HuH-7 (cell line): Measurements from ENCODE around the gene FRMD3.
A peak's percentile ranks its signal among the peaks of the same experiment; 100 is the strongest.
"Not testable (repeated sequence)": the region's sequence is repeated elsewhere in the genome, so short reads cannot be mapped to it uniquely, and the experiment has no call there.

Experiments used
- DNase-seq: peaks from one replicate; pipeline ENCODE4 v3.0.0; 2011; ENCODE audit warnings: low spot score

The FRMD3 gene

GRCh38 chr9:83388346-83388745 lies 149.9 kb downstream of the FRMD3 start:
- no peak for DNase-seq

GRCh38 chr9:83387401-83388185 lies 150.6 kb downstream of the FRMD3 start:
- DNase-seq: no peak

DNA sequence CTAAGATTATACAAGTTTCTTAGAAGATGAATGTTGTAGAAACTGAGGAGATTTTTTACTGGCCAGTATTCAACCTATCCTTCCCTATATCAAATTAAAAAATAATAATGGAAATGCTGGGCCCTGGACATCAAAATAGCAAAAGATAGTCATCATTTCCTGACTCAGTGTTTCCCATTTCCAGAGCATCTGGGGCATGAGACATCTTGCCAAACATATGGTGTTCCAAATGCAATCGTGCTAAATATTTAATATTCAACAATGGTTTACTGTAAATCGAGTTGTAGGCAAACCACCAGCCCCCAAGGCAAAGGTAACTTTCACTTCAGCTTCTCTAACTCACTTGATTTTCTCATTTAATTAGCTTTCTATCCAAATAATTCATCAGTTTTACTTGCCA lies 152.9 kb downstream of the FRMD3 start:
- no peak for DNase-seq

- DNase-seq: no peak
These were observed 154.0 kb downstream of the FRMD3 start for GRCh38 chr9:83384214-83384613.

DNA sequence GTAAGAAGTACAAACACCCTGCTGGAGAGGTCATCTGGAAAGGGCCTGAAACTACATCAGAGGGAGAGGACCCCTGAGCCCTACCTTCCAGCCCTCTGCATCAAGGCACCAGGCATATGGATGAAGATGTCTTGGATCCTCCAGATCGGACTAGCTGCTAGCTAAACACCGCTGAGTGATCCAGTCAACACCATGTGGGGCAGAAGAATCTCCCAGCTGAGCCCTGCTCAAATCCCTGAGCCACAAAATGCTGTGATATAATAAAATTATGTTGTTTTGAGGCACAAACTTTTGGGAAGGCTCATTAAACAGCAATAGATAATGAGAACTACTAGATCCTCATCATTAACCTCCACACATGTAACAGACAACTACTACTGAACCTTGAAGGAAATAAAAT lies 155.2 kb downstream of the FRMD3 start:
- DNase-seq: no peak

DNA sequence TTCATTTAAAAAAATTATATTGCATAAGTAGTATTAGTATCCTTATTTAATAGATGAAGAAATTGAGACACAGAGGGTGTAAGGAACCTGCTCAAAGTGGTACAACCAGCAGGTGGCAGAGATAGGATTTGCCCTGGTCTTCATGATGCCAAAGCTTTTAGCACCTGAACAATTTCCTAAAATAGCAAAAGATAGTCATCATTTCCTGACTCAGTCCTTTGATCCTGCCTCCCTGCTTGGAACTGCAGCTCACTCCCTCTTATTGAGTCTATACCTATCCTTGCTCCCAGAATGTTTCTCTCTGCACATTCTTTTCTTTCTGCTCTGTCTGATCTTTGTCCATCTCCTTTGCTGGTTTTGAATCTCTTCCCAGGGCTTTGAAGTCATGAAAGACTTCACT lies 155.8 kb downstream of the FRMD3 start:
- DNase-seq: no peak

GRCh38 chr9:83379045-83379444 lies 159.2 kb downstream of the FRMD3 start:
- DNase-seq: no peak

DNA sequence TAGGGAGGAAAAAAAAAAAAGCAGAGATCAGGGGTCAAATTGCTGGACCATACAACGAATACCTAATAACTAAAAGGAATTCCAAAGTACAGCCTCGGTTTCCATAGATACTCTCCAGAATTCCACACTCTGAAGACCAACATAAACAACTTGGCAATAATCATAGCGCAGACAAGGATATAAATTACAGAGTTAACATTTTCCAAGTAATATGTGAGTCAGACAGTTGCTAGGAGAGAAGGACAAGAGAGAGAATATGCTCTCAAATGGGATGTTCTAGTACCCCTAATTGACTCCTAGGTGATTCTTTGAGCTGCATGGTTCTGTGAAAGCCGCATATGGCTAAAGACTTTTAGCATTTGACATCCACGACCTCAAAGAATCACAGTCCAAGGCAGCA lies 165.2 kb downstream of the FRMD3 start:
- no peak for DNase-seq

DNA sequence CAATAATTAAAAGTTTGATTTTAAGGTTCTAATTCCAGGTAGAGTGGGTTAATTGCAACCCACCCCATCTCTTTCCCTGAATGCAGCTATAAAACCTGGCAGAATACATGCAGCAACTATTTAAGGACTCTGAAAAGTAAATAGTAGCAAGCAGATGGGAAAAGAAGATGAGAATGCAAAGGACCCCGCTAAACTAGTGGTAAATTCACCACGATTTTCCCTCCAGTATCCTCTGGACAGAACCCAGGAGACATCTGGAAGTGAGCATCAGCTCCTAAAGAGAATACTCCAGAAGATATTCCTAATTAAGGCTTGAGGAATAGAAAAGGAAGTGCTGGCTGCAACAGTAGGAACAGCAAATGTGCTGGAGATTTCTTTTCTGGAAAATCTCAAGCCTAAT lies 170.9 kb downstream of the FRMD3 start:
- DNase-seq: no peak

DNA sequence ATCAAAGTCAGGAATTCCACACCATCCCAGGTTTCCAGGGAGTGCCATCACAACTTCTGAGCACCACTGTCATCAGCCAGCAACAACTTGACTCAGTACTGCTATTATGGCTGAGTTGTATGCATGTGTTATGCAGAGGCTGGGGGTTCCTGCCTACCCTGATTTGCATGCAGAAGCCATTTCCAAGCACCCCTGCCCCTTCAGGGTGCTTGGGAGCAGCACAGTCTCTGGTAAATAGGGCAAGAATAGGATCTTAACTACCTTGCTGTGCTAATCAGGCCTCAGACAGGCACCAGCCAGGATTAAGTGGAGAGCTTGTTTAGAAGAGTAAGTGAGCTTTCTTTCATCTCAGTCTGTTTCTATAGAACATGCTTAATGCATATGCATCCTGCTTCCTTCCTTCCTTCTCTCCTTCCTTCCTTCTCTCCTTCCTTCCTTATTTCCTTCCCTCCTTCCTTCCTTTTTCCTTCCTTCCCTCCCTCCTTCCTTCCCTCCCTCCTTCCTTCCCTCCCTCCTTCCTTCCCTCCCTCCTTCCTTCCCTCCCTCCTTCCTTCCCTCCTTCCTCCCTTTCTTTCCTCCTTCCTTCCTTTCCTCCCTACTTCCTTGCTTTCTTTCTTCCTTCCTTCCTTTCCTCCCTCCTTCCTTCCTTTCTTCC lies 175.7 kb downstream of the FRMD3 start:
- DNase-seq: no peak

DNA sequence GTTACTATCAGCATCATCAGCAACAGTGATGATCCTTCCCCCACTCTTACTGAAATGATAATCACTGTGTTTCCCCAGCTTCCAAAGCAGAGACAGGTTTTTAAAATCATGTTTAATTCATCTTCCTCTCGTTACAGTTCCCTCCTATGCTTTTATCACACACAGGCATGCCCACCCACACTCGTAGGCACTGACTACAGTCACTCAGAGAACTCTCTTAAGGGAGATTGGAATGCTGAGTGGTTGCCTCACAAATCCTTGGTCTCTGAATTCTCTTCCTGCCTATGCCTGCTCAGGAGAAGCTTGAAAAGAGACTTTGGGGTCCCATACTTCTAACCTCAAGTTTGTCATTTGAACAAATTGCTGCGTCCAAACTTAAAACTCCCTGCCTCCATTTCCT lies 179.2 kb downstream of the FRMD3 start:
- DNase-seq: no peak

DNA sequence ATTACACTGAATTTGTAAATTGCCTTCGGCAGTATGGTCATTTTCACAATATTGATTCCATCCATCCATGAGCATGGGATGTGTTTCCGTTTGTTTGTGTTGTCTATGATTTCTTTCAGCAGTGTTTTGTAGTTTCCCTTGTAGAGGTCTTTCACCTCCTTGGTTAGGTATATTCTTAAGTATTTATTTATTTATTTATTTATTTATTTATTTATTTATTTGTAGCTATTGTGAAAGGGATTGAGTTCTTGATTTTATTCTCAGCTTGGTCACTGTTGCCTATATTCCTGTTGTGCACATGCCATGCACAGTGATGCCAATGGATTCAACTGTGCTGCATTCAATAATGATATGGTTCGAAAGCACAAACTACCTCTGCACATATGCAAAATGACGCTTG lies 179.7 kb downstream of the FRMD3 start:
- DNase-seq: not testable (repeated sequence)

GRCh38 chr9:83355729-83356151 lies 182.5 kb downstream of the FRMD3 start:
- no peak for DNase-seq

- DNase-seq: peak; percentile 7
These were observed 183.2 kb downstream of the FRMD3 start for GRCh38 chr9:83355024-83355444.

- DNase-seq: no peak
These were observed 189.2 kb downstream of the FRMD3 start for GRCh38 chr9:83349031-83349430.

DNA sequence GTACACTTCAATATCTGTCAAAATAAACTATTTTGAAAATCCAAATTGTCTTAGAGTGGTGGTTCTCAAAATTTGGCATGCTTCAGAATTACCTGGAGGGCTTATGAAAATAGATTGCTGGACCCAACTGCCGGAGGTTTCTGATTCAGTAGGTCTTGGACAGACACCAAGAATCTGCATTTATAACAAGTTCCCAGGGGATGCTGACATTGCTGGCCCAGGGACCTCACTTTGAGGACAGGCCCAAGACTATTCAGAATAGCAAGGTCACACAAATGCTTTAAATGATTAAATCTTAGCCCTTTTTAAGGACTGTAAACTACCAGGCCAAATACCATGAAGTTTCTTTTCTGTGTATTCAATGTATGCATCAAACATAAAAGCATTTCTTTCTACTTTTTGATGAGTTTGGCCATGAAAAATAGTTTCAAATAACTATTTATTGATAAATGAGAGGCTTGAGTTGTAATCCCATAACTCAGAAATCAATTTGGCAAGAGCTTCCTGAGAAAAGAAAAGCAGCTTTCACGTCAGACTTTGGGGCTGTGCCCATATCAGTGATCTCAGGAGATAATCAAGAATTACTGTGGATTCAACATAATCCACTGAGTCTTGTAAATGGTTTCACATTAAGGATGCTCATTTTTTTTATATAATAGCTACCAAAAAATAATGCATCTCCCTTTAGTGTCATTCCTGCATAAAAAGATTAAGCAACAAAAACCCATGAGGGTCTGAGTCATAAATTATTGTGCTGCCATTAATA lies 191.4 kb downstream of the FRMD3 start:
- no peak for DNase-seq

- DNase-seq: no peak
These were observed 194.7 kb downstream of the FRMD3 start for GRCh38 chr9:83343366-83343999.

GRCh38 chr9:83342731-83343130 lies 195.5 kb downstream of the FRMD3 start:
- no peak for DNase-seq

GRCh38 chr9:83342006-83342405 lies 196.2 kb downstream of the FRMD3 start:
- DNase-seq: no peak

GRCh38 chr9:83340451-83340850 lies 197.8 kb downstream of the FRMD3 start:
- DNase-seq: no peak

- no peak for DNase-seq
These were observed 198.8 kb downstream of the FRMD3 start for GRCh38 chr9:83339435-83339834.

GRCh38 chr9:83336706-83337105 lies 201.5 kb downstream of the FRMD3 start:
- DNase-seq: no peak
